Cerebellar cortex (tissue), 1 donor: ENCODE data around the gene E2F4.

Experiments
- DNase-seq: peaks from one replicate; pipeline ENCODE4 v3.0.0-alpha.2; 2015; ENCODE audit warnings: low spot score

Gene E2F4, protein sequence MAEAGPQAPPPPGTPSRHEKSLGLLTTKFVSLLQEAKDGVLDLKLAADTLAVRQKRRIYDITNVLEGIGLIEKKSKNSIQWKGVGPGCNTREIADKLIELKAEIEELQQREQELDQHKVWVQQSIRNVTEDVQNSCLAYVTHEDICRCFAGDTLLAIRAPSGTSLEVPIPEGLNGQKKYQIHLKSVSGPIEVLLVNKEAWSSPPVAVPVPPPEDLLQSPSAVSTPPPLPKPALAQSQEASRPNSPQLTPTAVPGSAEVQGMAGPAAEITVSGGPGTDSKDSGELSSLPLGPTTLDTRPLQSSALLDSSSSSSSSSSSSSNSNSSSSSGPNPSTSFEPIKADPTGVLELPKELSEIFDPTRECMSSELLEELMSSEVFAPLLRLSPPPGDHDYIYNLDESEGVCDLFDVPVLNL

GRCh38 chr16:67191995-67192681 lies at the start of gene E2F4:
Gene E2F4, plus strand, starts transcription at chr16:67192155. Its CDS starts 73 bp downstream, at chr16:67192228.
- peak; percentile 94 for DNase-seq

GRCh38 chr16:67142342-67142741 lies 49.6 kb upstream of the E2F4 start:
- DNase-seq: no peak

GRCh38 chr16:67144943-67145342 lies 47.0 kb upstream of the E2F4 start:
- DNase-seq: no peak

- DNase-seq: no peak
Measured at GRCh38 chr16:67145746-67146145, 46.2 kb upstream of the E2F4 start.

- DNase-seq: no peak
Measured at GRCh38 chr16:67146523-67147357, 45.2 kb upstream of the E2F4 start.

DNA sequence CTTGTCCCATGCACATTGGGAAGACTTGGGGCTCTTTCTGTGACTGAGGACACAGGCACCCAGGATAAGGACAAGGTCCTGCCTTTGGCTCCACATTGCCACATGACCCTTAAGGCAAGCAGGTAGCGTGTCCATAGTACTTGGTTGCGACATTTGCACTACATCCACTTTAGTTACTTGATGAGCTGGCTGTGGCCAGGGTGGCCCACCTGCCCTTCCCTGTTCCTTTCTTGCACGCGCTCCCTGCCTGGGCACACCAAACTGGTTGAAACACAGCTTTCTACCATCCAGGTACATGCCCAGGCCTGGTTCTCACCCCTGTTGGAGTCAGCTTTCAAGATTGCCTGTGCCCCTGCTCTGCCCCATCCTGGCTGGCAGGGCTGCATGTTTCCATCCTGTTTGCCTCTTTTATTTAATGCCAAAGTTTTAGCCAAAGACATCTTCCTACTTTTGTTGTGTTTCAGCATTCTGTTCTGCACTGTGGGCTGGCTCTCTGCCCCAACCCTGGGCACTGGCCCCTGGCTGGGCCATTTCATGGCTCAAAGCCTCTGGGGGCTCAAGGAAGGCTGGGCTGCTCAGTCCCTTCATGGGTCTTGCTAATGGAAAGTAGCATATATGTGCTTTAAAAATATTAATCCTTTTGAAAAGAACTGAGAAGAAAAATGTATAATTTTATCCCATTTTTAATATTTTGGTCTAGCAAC lies 44.4 kb upstream of the E2F4 start:
- no peak for DNase-seq

DNA sequence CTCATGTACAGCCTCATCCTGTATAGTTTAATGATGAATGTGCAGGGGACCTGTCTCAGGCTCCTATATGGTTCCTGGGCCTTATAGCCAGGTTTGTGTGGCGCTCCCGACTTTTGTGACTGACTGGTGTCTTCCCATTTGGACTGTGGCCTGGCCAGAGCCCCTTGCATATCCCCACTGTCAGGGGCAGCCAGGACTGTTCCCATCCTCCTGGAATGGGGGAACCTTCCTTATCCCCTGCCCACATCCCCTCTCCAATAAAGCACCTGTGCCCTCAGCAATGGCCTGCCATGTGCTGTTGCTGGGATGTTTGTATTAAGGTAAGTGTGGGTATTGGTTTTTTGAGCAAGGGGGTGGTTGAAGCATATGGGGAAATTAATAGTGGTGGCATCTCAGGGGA lies 43.7 kb upstream of the E2F4 start:
- DNase-seq: no peak

GRCh38 chr16:67148656-67149275 lies 43.2 kb upstream of the E2F4 start:
- DNase-seq: no peak

DNA sequence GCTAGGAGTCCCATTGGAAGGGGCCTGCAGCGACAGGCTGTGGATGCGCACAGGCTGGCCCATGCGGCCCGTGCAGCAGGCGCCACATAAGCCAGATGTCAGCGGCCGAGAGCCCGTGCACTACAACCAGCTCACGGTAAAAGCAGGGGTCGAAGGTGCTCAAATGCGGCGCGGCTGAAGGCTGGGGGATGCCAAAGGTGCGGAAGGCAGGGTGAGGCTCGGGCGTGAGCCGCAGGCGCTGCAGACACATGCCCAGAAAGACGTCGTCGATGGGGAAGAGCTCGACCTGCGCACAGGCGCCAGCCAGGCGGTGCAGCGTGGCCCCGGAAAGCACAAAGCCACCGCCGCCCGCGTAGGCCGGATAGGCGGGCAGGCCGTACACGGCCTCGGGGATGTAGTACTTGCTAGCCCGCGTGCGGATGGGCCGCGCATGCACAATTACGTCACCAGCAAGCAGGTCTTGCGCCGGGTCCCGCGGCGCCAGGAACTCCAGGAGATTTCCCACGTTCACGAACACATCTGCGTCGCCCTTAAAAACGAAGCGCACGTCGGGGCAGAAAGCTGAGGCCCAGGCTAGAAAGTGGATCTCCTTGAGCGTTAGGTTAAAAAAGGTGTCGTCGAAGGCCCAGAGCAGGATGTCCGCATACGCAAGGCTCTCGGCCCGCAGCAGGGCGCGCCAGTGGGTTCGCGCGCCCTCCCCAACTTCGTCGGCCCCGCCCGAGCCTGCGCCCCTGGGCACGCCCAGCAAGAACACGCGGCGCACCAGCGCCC lies 42.5 kb upstream of the E2F4 start:
- DNase-seq: no peak

DNA sequence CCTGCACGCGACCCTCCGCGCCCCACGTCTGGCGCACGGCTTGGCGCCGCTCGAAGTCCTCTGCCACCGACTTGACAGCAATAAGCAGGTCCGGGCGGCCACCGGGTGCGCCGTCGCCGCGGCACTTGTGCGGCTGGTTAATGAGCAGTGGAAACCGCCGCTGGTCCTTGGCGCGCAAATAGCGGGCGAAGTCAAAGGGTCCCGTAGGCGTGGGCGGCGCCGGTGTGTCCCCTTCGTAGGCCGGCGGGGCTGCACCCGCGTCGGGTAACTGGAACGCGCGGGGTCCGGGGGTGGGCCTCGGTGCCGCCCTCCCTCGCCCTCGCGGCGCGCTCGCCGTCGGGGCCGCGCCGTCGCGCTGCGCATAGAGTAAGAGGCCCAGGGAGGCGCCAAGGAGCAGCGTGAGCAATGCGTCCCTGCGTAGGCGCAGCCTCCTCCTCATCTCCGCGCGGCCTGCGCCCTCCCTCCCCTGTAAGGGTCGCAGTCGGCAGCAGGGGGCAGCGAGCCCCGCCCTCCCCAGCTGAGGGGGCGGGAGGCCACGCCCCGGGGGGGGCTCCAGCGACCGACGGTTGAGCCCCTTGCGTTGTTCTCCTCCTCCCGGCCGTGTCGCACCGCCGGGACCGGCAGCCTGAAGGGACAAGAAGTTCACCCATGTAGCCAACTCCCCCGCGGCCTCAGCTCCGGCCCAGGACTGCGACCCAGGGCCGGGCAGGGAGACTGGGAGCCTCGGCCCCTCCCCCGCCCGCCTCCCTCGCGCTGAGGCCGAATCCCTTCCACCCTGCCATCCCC lies 41.7 kb upstream of the E2F4 start:
- no peak for DNase-seq

DNA sequence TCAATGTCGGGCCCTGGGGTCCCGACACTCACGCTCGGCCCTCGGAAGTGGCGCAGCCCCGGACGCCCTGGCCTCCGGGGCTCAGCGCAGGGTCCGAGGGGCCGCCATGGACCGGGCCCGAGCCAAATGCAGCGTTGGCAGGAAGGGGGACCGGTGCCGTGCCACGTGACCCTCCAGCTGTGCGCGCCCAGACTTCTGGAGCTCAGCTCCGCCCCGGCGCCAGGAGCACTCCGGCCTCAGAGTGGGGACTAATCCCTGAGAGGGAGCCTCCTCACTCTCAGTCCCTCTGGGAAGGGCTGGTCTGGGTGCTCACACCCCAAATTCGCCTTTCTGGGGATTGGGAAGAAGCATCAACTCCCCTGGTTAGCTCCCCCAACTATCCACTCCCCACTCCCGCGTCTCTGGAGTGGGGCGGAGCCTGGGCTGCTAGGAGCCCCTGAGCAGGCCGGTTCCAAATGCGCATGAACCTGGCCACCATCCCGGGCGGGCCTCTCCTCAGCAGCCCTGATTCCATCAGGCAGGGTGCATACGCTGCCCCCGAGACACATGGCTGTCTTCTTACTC lies 41.0 kb upstream of the E2F4 start, which contains the start of gene B3GNT9:
B3GNT9 (minus strand) TSS at position 166 of the 564 bp plus-strand sequence. CDS start 513 bp downstream, outside the sequence.
- DNase-seq: no peak

DNA sequence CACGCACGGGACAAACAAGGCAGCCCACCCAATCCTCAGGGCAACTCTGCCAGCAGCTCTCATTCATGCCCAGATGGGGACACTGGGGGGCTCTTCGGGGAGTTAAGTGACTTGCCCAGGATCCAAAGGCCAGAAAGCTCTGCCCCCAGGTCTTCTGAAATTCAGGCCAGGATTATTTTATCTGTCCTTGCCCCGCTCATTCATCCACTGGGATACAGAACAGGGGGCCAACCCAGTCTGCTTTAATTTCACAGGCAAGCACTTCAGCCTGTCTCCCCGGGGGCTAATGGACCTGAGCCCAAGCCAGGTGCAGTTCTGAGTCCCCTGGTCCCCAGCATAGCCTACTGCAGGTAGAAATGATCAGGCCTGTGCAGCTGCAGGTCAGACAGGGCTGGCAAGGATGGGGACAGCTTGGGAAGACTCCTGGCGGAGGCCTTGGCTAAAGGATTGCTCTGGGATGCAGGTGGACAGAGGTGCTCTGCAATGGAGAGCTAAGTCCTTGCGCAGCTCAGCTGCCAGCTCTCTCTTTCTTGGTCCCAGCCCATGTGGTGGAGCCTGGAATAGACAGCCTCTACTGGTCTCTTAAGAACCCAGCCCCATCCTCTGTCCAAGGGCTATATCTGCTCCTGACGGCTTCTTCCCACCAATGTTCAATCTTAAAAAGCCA lies 40.4 kb upstream of the E2F4 start:
- no peak for DNase-seq

DNA sequence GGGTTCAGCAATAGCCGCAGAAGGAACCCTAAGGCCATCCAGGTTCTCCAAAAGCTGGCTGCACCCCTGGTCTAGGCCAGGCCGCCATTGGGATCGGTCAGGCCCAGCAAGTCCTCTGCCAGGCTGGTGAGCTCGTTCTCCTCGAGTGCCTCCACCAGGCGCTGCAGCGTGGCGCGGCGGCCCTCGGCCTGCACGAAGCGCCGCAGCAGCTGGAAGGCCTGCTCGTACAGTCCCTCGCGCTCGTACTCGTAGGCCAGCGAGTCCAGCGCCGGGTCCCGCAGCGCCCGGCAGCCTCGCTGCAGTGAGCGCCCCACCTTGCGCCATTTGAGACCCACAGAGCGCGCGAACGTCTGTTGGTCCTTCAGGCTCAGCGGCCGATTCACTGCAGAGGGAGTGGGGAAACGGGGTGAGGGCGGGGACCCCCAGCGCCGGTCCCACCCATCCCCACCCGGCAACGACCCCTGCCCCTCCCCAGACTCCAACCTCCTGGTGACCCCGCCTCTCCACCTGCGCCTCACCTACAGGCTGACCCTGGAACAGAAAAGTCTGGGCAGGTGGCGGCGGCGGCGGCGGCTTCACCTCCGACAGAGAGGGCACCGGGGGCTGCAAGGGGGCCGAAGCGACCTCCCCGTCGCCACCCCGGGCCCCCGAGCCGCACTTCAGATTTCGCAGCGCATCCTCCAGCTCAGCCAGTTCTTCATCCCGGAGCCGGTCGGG lies 37.2 kb upstream of the E2F4 start:
- DNase-seq: no peak

DNA sequence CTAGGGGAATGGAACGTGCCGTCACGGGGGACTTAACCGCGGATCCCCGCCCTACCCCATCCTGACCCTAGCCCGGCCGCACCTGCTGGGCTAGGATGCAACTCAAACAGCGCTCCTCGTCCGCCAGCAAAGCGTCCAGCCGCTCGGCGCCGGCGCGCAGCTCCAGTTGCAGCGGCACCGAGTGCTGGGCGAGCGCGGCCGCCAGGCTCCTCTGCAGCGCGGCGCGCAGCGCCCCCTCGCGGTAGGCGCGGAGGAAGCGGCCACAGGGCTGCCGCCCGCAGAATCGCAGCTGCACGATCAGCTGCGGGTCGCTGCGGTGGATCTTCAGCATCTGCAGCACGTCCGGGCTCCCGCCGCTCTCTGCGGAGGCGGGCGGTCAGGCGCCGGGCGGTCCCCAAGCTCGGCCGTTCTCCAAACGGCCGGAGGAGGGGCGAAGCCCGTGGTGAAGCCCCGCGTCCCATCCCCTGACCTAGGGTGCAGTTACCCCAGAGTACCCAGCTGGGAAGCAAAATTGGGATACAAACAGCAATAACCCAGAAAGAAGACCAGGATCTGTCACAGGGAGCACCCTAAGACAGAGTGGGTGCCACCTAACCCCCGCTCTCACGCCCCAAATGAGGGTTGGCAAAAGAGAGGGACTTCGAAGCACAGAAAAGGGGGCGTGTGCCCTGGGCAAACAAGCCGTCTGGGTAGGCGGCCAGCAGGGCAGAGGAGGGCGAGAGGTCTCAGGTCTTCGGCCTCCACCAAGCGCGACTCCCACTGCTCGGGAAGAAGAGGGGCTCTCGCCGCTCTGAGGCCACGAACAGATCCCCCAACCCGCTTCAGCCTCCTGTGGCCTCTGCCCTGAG lies 36.4 kb upstream of the E2F4 start:
- no peak for DNase-seq

DNA sequence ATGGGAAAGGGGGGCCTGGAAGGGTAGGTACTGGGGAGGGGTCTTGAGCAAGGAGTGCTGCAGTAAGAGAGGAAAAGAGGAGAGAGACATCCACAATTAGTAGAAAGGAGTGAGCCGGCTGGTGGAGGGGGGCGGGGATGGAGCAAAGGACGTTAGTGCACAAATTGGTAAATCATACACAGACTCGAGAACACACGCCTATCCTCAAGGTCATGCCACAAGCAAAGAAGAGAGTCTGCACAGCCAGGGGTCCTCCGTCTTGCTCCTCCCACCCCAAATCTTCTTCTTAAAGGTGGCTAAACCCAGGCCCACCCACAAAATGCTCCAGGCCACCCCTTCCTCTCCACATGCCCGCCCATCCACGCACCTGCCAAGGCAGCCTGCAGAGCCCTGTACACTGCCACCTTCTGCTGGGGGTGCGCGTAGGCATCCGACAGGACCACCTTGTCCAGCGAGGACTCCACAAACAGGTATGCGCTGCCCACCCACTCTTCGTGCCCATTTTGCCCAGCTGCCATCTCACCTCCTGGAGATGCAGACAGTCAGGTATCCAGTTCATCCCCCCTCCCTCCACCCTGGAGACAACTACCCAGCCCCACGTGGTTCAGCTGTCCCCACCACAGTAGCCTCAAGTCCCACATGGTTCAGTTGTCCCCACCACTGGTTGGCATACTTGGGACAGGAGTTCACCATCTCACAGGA lies 35.7 kb upstream of the E2F4 start:
- no peak for DNase-seq

- no peak for DNase-seq
Measured at GRCh38 chr16:67157106-67157748, 34.7 kb upstream of the E2F4 start.
